SK-N-SH (cell line): Measurements from ENCODE around the gene CNGA1. TPM values are rescaled to one million over a fixed set of nuclear protein-coding genes. Genes with fewer than 3 reads are reported as not detected.

Experiments used
- CTCF ChIA-PET: fragments of 300-600, 350-600 bp; formaldehyde crosslinking; extraction: SDS; loops from one replicate; lab custom pipeline; 2021; lab: Yijun Ruan, JAX
- POLR2A ChIA-PET: fragments of 350-600 bp; sonication (Branson Sonifier 250); formaldehyde crosslinking; extraction: SDS; loops from one replicate; lab custom pipeline; 2020; ENCODE audit warnings: antibody characterized with exemption, inconsistent platforms; lab: Yijun Ruan, JAX
- DNase-seq: peaks from one replicate; pipeline ENCODE4 v3.0.0; 2012
- H2AFZ ChIP-seq: fragments of 200-600 bp; sonication (generic); 2 replicates; pipeline ENCODE4 v1.8.1; 2016; ENCODE audit warnings: antibody characterized with exemption, mild to moderate bottlenecking, low read depth
- H3F3A ChIP-seq: fragments of 200-600 bp; sonication (generic); replicated peaks from 2 replicates; pipeline ENCODE3; 2016; ENCODE audit warnings: antibody characterized with exemption, mild to moderate bottlenecking; ENCODE audit not compliant: insufficient read depth
- H3K27ac ChIP-seq, 2 experiments: fragments of 200-500 bp in 1 of 2; fragments of 200-600 bp in 1 of 2; sonication (Bioruptor generic) in 1 of 2; sonication (generic), shearing (Covaris generic) in 1 of 2; 2 replicates each; pipeline versions ENCODE4 v1.5.1 to v1.6.1; 2014 to 2016; ENCODE audit warnings: low read depth in 2 of 2, inconsistent platforms in 1 of 2, low read length in 1 of 2, mild to moderate bottlenecking in 1 of 2, mixed read lengths in 1 of 2
- H3K27me3 ChIP-seq: fragments of 200-600 bp; sonication (generic), shearing (Covaris generic); 2 replicates; pipeline ENCODE4 v1.6.1; 2016; ENCODE audit warnings: mixed run types; ENCODE audit not compliant: insufficient read depth
- H3K36me3 ChIP-seq, 2 experiments: fragments of 200-500 bp in 1 of 2; fragments of 200-600 bp in 1 of 2; sonication (Bioruptor generic) in 1 of 2; sonication (generic) in 1 of 2; replicated peaks in 1 of 2; 2 replicates each; pipeline versions ENCODE3 to v1.5.1; 2014 to 2016; ENCODE audit warnings: low read length in 1 of 2, mild to moderate bottlenecking in 1 of 2; ENCODE audit not compliant: insufficient read depth in 2 of 2, control insufficient read depth in 1 of 2
- H3K4me1 ChIP-seq, 2 experiments: fragments of 200-500 bp in 1 of 2; fragments of 200-600 bp in 1 of 2; sonication (Bioruptor generic) in 1 of 2; sonication (generic), shearing (Covaris generic) in 1 of 2; 2 replicates each; pipeline versions ENCODE4 v1.5.1 to v1.6.1; 2014 to 2016; ENCODE audit warnings: low read depth in 1 of 2, low read length in 1 of 2, mixed run types in 1 of 2; ENCODE audit not compliant: insufficient read depth in 2 of 2, control insufficient read depth in 1 of 2
- H3K4me2 ChIP-seq: fragments of 200-600 bp; sonication (generic), shearing (Covaris generic); 2 replicates; pipeline ENCODE4 v1.6.1; 2017; ENCODE audit warnings: mixed run types
- H3K4me3 ChIP-seq, 2 experiments: fragments of 200-500 bp in 1 of 2; fragments of 200-600 bp in 1 of 2; sonication (Bioruptor generic) in 1 of 2; sonication (generic), shearing (Covaris generic) in 1 of 2; 2 replicates each; pipeline versions ENCODE4 v1.5.1 to v1.8.1; 2014 to 2016; ENCODE audit warnings: low read depth in 2 of 2, inconsistent platforms in 1 of 2, low read length in 1 of 2, mild to moderate bottlenecking in 1 of 2, mixed read lengths in 1 of 2, moderate library complexity in 1 of 2
- H3K79me2 ChIP-seq: fragments of 200-600 bp; sonication (generic); 2 replicates; pipeline ENCODE4 v1.8.1; 2017; ENCODE audit warnings: mild to moderate bottlenecking; ENCODE audit not compliant: insufficient read depth
- H3K9ac ChIP-seq: fragments of 200-600 bp; sonication (generic); 2 replicates; pipeline ENCODE4 v1.6.1; 2017; ENCODE audit warnings: mixed run types
- H3K9me2 ChIP-seq: fragments of 200-600 bp; sonication (generic); 2 replicates; pipeline ENCODE4 v1.6.1; 2017; ENCODE audit warnings: mixed run types
- H3K9me3 ChIP-seq: fragments of 200-600 bp; sonication (generic); 2 replicates; pipeline ENCODE4 v1.6.1; 2017; ENCODE audit warnings: mixed run types, mild to moderate bottlenecking, moderate library complexity
- H4K20me1 ChIP-seq: fragments of 200-600 bp; sonication (generic); 2 replicates; pipeline ENCODE4 v1.6.1; 2017; ENCODE audit warnings: mild to moderate bottlenecking, mixed run types; ENCODE audit not compliant: insufficient read depth
- EZH2phosphoT487 ChIP-seq: fragments of 200-600 bp; sonication (generic); IDR thresholded peaks from 2 replicates; pipeline ENCODE4 v1.6.1; 2017; ENCODE audit warnings: low read depth, mixed run types, mild to moderate bottlenecking, antibody characterized with exemption, moderate library complexity, borderline replicate concordance
- GABPA ChIP-seq: IDR thresholded peaks from 2 replicates; pipeline ENCODE4 v1.4.0; 2012; ENCODE audit warnings: low read depth, mild to moderate bottlenecking
- POLR2AphosphoS5 ChIP-seq: IDR thresholded peaks from 2 replicates; pipeline ENCODE4 v1.6.1; 2012; ENCODE audit warnings: low read depth, low read length
- RAD21 ChIP-seq: IDR thresholded peaks from 2 replicates; pipeline ENCODE4 v1.6.1; 2012; ENCODE audit warnings: mild to moderate bottlenecking, low read length
- SIN3A ChIP-seq: IDR thresholded peaks from 2 replicates; pipeline ENCODE4 v1.6.1; 2012; ENCODE audit warnings: low read depth, mild to moderate bottlenecking, low read length, moderate library complexity, borderline replicate concordance
- SMC3 ChIP-seq: IDR thresholded peaks from 2 replicates; pipeline ENCODE4 v1.6.1; 2012; ENCODE audit warnings: low read depth, low read length, improper control_type of control experiment
- USF1 ChIP-seq: IDR thresholded peaks from 2 replicates; pipeline ENCODE4 v1.4.0; 2012; ENCODE audit warnings: low read depth, borderline replicate concordance
- ZBTB33 ChIP-seq: IDR thresholded peaks from 2 replicates; pipeline ENCODE4 v1.4.0; 2012; ENCODE audit warnings: low read depth, borderline replicate concordance
- WGBS: methylation state at CpG from one replicate; pipeline ENCODE4 v1.1.6; 2017; ENCODE audit warnings: low lambda C conversion rate; 5-methylcytosine and 5-hydroxymethylcytosine counted together
- polyA plus RNA-seq, 3 experiments: library from polyadenylated mRNA; depleted of rRNA; stranded (reverse); fragments of >200 nt; gene quantifications; 2 replicates each; pipeline ENCODE4 v1.2.3, GENCODE V29; 2012

CNGA1 gene
- polyA plus RNA-seq, 1 of the 3 experiments (the other 2 are of a cell fraction), result 0.23 TPM

DNA sequence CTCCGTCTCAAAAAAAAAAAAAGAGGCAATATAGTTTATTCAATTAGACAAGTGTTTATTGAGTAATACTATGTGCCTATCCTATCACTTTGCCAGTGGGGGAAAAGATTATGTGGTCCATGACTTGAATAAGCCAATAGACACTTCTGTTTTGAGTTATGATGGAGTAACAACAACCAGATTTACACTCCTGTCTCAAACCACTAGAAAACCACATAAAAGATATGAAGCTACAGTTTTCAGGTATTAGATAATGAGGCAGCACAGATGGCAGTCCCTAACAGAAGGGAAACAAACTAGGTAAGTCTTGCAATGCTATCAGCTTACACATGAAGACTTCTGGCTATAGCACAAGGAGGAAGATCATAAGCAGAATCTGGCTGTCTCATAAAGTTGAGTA lies 124.6 kb downstream of the CNGA1 start:
- Histone ChIP-seq H3K9me2 (no peaks in the 10 kb centered on the region), H3K4me1 (no peaks in the 10 kb centered on the region), H3K27ac (no peak overlapping the region), H3K27me3 (no peaks in the 10 kb centered on the region), H3K9me3 (no peaks in the 10 kb centered on the region), H3F3A (peaks cover 10% of the 10 kb centered on the region), H3K79me2 (no peaks in the 10 kb centered on the region), H3K4me2 (no peak overlapping the region), H3K9ac (no peak overlapping the region), H2AFZ (no peak overlapping the region), H4K20me1 (no peaks in the 10 kb centered on the region), H3K36me3 (peaks cover 93 to 97% of the 10 kb centered on the region in 2 experiments), H3K4me3 (no peak overlapping the region)
- POLR2A ChIA-PET, result no interaction called here
- TF ChIP-seq USF1, result no peak
- TF ChIP-seq SMC3, result no peak
- no peak for TF ChIP-seq RAD21
- TF ChIP-seq POLR2AphosphoS5, result no peak
- no peak for TF ChIP-seq EZH2phosphoT487
- no peak for TF ChIP-seq ZBTB33
- TF ChIP-seq GABPA, result no peak
- TF ChIP-seq SIN3A, result no peak
- DNase-seq, result no peak
- 100% methylated on average over 1 of the region's 1 CpG for WGBS
- CTCF ChIA-PET, result interaction anchor here (0.7 to 2.0 kb wide), 2 partner anchors 55 to 142 kb away, joined by 3 to 7 read pairs; no protein-coding TSS in a partner anchor

Other genes starting within 250 kb of the CNGA1 start
- gene CORIN, start 178.6 kb downstream of the CNGA1 start, polyA plus RNA-seq (2012; rRNA removed), result 0.76 and 1.1 TPM in 2 replicates
- 9.0 and 12.5 TPM in 2 replicates for gene NFXL1, start 102.1 kb downstream of the CNGA1 start, polyA plus RNA-seq (2012; rRNA removed)
- gene NIPAL1, start 91 bp upstream of the CNGA1 start, polyA plus RNA-seq (2012; rRNA removed), result 1.8 and 2.0 TPM in 2 replicates
- gene TXK, start 117.6 kb upstream of the CNGA1 start, polyA plus RNA-seq (2012; rRNA removed), result 0.60 and 0.61 TPM in 2 replicates